HepG2 (cell line): Measurements from ENCODE around the gene QTRT2. TPM values are rescaled to one million over a fixed set of nuclear protein-coding genes. Genes with fewer than 3 reads are reported as not detected.

Experiments used
- ATAC-seq: fragments of 200-7000 bp; cut with Tn5 transposase; 3 replicates; pipeline ENCODE4 v1.9.1; 2020; ENCODE audit warnings: mild to moderate bottlenecking, moderate library complexity
- BruUV-seq: library from RNA; stranded (reverse); fragments of 400-500 nt; replicated peaks from 2 replicates; lab custom pipeline; 2021; lab: Mats Ljungman, UMichigan
- CTCF ChIA-PET: fragments of 300-600 bp; formaldehyde crosslinking; extraction: SDS; loops from one replicate; lab custom pipeline; 2021; ENCODE audit warnings: low total read pairs, inconsistent platforms, low intra/inter-chr PET ratio; lab: Yijun Ruan, JAX
- POLR2A ChIA-PET: fragments of 350-600 bp; sonication (Branson Sonifier 250); formaldehyde crosslinking; loops from one replicate; lab custom pipeline; 2020; ENCODE audit warnings: antibody characterized with exemption, inconsistent platforms; lab: Yijun Ruan, JAX
- DNase-seq: peaks from one replicate; pipeline ENCODE4 v3.0.0-alpha.2; 2015; ENCODE audit warnings: low spot score
- FAIRE-seq: peaks from 3 replicates; lab custom pipeline; 2011; peaks lifted over from hg19 to GRCh38; lab: Jason Lieb, UNC
- H2AFZ ChIP-seq: one replicate; pipeline ENCODE4 v1.6.1; 2011; ENCODE audit warnings: low read length, inconsistent platforms
- H3K27ac ChIP-seq: fragments of 300-600 bp; 3 replicates; pipeline ENCODE4 v1.8.0; 2011; ENCODE audit warnings: mixed run types, mild to moderate bottlenecking, mixed read lengths, low read length, inconsistent platforms; ENCODE audit not compliant: insufficient read depth; ENCODE audit errors: extremely low read length
- H3K27me3 ChIP-seq, 2 experiments: fragments of 200-600 bp in 1 of 2; 2 replicates in 1 of 2; 3 replicates in 1 of 2; pipeline versions ENCODE4 v1.6.0 to v1.8.0; 2011; ENCODE audit warnings: low read length in 2 of 2, mild to moderate bottlenecking in 2 of 2, moderate library complexity in 2 of 2, inconsistent platforms in 1 of 2; ENCODE audit not compliant: insufficient read depth in 2 of 2, control insufficient read depth in 1 of 2
- H3K36me3 ChIP-seq, 2 experiments: fragments of 200-600 bp in 1 of 2; replicated peaks in 1 of 2; 2 replicates in 1 of 2; 3 replicates in 1 of 2; pipeline versions ENCODE4 v1.5.1 to v1.8.0; 2011; ENCODE audit warnings: low read length in 2 of 2, inconsistent platforms in 1 of 2; ENCODE audit not compliant: insufficient read depth in 2 of 2, control insufficient read depth in 1 of 2
- H3K4me1 ChIP-seq: 2 replicates; pipeline ENCODE4 v1.5.1; 2012; ENCODE audit warnings: low read length, inconsistent platforms; ENCODE audit not compliant: insufficient read depth
- H3K4me2 ChIP-seq: 2 replicates; pipeline ENCODE4 v1.6.0; 2011; ENCODE audit warnings: low read depth, low read length, inconsistent platforms
- H3K4me3 ChIP-seq, 3 experiments: fragments of 200-600 bp in 1 of 3; sonication (generic), shearing (Covaris generic) in 1 of 3; replicated peaks in 1 of 3; 2 replicates each; pipeline ENCODE4 v1.5.1; 2011 to 2016; ENCODE audit warnings: low read length in 3 of 3, inconsistent platforms in 2 of 3, low read depth in 2 of 3, mild to moderate bottlenecking in 2 of 3, control low read depth in 1 of 3, mixed read lengths in 1 of 3; ENCODE audit not compliant: insufficient read depth in 1 of 3
- H3K79me2 ChIP-seq: one replicate; pipeline ENCODE4 v1.6.1; 2011; ENCODE audit warnings: low read length, inconsistent platforms; ENCODE audit not compliant: insufficient read depth
- H3K9ac ChIP-seq: 2 replicates; pipeline ENCODE4 v1.6.0; 2011; ENCODE audit warnings: mild to moderate bottlenecking, low read depth, low read length, inconsistent platforms; ENCODE audit not compliant: insufficient read depth
- H3K9me3 ChIP-seq: 2 replicates; pipeline ENCODE4 v1.5.1; 2012; ENCODE audit warnings: mild to moderate bottlenecking, low read length
- H4K20me1 ChIP-seq: 2 replicates; pipeline ENCODE4 v1.6.0; 2011; ENCODE audit warnings: inconsistent platforms, mild to moderate bottlenecking, low read length, moderate library complexity; ENCODE audit not compliant: insufficient read depth
- DNMT3B ChIP-seq: conservative IDR thresholded peaks from 2 replicates; pipeline ENCODE4 v1.6.1; 2016; ENCODE audit warnings: missing biosample characterization, control low read depth
- DZIP1 ChIP-seq: sonication (generic); formaldehyde crosslinking; IDR thresholded peaks from 2 replicates; pipeline ENCODE4 v1.5.0; 2020; ENCODE audit warnings: mild to moderate bottlenecking, missing genetic modification reagents
- PHB2 ChIP-seq: fragments of 450-650 bp; IDR thresholded peaks from 2 replicates; pipeline ENCODE4 v1.6.1; 2018; ENCODE audit not compliant: partially characterized antibody
- RBM22 ChIP-seq: fragments of 200-400 bp; formaldehyde crosslinking; optimal IDR thresholded peaks from 2 replicates; pipeline ENCODE3; 2017; ENCODE audit warnings: mild to moderate bottlenecking, low read length, moderate library complexity
- ZNF12 ChIP-seq: sonication (generic); formaldehyde crosslinking; IDR thresholded peaks from 2 replicates; pipeline ENCODE4 v1.5.0; 2020; ENCODE audit warnings: missing genetic modification reagents
- ZNF33A ChIP-seq: sonication (generic); formaldehyde crosslinking; IDR thresholded peaks from 2 replicates; pipeline ENCODE4 v1.5.1; 2020; ENCODE audit warnings: missing genetic modification reagents, mild to moderate bottlenecking, moderate library complexity, borderline replicate concordance
- ZNF564 ChIP-seq: sonication (generic); formaldehyde crosslinking; IDR thresholded peaks from 2 replicates; pipeline ENCODE4 v1.8.1; 2023; ENCODE audit warnings: mild to moderate bottlenecking, missing genetic modification reagents
- ZNF713 ChIP-seq: sonication (generic); formaldehyde crosslinking; IDR thresholded peaks from 2 replicates; pipeline ENCODE4 v1.4.0; 2020; ENCODE audit warnings: mild to moderate bottlenecking, missing genetic modification reagents
- WGBS: methylation state at CpG from one replicate; pipeline ENCODE4 v1.1.6; 2017; ENCODE audit warnings: low lambda C conversion rate; 5-methylcytosine and 5-hydroxymethylcytosine counted together
- in situ Hi-C: cut with HindIII; loops from 2 replicates; pipeline ENCODE4 v1.10.0; 2017; ENCODE audit warnings: low pct_unique_long_range_greater_than_20kb; ENCODE audit not compliant: extremely low pct_ligation_motif_present
- intact Hi-C: fragments of 100-400 bp; cut with micrococcal nuclease; formaldehyde crosslinking; loops from one replicate; pipeline ENCODE4 v1.10.0; 2022; ENCODE audit not compliant: unreplicated experiment
- polyA plus RNA-seq, 8 experiments: library from polyadenylated mRNA; depleted of rRNA in 3 of 8; stranded (reverse) in 7 of 8; unstranded in 1 of 8; fragments of >200 nt; fragmentation: Illumina TruSeq in 4 of 8; extraction: Trizol in 4 of 8; gene quantifications; 2 replicates each; pipeline versions ENCODE4 v1.2.1 to v1.2.3, GENCODE V29; 2011 to 2016; ENCODE audit warnings: low read depth in 4 of 8, missing spikeins in 1 of 8, mixed read lengths in 1 of 8; ENCODE audit not compliant: insufficient read depth in 1 of 8
- total RNA-seq, 5 experiments: library from RNA; depleted of rRNA; stranded (reverse); fragments of >200 nt; fragmentation: Illumina TruSeq; extraction: Trizol; gene quantifications; 2 replicates each; pipeline ENCODE4 v1.2.3, GENCODE V29; 2016; ENCODE audit warnings: low read depth in 1 of 5
- TF ChIP-seq, protein P1 (sequence below): sonication (generic); formaldehyde crosslinking; IDR thresholded peaks from 2 replicates; pipeline ENCODE4 v1.5.0; 2020; ENCODE audit warnings: missing genetic modification reagents, mild to moderate bottlenecking, borderline replicate concordance
- TF ChIP-seq, protein P2 (sequence below): sonication (generic); formaldehyde crosslinking; IDR thresholded peaks from 2 replicates; pipeline ENCODE4 v1.5.1; 2020; ENCODE audit warnings: missing genetic modification reagents, mild to moderate bottlenecking, borderline replicate concordance

QTRT2 gene
- total and polyA plus RNA-seq, 2 of the 13 experiments (the other 11 are each of a cell fraction or from before 2014, with no cell fraction given): 7.1 to 33.4 TPM

DNA sequence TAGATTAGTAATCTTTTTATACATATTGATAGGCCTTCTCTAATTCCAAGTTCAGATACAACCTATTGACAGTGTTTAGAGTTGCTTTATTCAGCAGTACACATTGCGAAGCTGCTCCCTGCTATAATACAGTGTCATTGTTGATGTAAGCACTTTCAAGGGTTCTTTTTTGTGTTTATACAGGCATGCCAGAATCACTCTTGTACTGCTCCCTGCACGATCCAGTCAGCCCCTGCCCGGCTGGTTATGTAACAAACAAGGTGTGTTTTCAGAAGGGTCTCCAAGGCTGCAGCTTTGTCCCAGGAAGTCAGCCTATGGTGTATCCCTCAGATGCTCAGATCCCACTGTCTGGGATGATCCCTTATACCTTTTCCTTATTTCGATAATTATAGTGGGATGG is 11.3 kb downstream of the QTRT2 start:
- no peak overlapping the region for H3K9ac ChIP-seq
- no peak for TF ChIP-seq DZIP1 (CRISPR knock-in tag)
- no peak for TF ChIP-seq PHB2
- no peak for TF ChIP-seq ZNF12 (CRISPR knock-in tag)
- TF ChIP-seq, protein P1, sequence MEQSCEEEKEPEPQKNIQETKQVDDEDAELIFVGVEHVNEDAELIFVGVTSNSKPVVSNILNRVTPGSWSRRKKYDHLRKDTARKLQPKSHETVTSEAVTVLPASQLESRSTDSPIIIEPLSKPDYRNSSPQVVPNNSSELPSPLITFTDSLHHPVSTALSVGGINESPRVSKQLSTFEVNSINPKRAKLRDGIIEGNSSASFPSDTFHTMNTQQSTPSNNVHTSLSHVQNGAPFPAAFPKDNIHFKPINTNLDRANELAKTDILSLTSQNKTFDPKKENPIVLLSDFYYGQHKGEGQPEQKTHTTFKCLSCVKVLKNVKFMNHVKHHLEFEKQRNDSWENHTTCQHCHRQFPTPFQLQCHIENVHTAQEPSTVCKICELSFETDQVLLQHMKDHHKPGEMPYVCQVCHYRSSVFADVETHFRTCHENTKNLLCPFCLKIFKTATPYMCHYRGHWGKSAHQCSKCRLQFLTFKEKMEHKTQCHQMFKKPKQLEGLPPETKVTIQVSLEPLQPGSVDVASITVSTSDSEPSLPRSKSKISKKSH: no peak
- TF ChIP-seq, protein P2, sequence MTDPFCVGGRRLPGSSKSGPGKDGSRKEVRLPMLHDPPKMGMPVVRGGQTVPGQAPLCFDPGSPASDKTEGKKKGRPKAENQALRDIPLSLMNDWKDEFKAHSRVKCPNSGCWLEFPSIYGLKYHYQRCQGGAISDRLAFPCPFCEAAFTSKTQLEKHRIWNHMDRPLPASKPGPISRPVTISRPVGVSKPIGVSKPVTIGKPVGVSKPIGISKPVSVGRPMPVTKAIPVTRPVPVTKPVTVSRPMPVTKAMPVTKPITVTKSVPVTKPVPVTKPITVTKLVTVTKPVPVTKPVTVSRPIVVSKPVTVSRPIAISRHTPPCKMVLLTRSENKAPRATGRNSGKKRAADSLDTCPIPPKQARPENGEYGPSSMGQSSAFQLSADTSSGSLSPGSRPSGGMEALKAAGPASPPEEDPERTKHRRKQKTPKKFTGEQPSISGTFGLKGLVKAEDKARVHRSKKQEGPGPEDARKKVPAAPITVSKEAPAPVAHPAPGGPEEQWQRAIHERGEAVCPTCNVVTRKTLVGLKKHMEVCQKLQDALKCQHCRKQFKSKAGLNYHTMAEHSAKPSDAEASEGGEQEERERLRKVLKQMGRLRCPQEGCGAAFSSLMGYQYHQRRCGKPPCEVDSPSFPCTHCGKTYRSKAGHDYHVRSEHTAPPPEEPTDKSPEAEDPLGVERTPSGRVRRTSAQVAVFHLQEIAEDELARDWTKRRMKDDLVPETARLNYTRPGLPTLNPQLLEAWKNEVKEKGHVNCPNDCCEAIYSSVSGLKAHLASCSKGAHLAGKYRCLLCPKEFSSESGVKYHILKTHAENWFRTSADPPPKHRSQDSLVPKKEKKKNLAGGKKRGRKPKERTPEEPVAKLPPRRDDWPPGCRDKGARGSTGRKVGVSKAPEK (CRISPR knock-in tag): no peak
- TF ChIP-seq ZNF713 (CRISPR knock-in tag): no peak
- TF ChIP-seq ZNF564 (CRISPR knock-in tag): no peak
- no peak for TF ChIP-seq DNMT3B
- no peak for TF ChIP-seq RBM22
- TF ChIP-seq ZNF33A (CRISPR knock-in tag): no peak
- TF ChIP-seq, all 625 proteins: peak for 0
- over 99% methylated on average over 4 of the region's 4 CpGs for WGBS
- in situ Hi-C loops: no loop called here
- H3K9me3 ChIP-seq: no peaks in the 10 kb centered on the region
- intact Hi-C loops: no loop called here
- H2AFZ ChIP-seq: no peak overlapping the region
- DNase-seq (no peak), ATAC-seq (no peak), FAIRE-seq (no peak)
- no peaks in the 10 kb centered on the region for H4K20me1 ChIP-seq
- no peak overlapping the region for H3K27ac ChIP-seq
- BruUV-seq: no TSS peak
- H3K79me2 ChIP-seq: peaks cover 7% of the 10 kb centered on the region
- no peak overlapping the region for H3K4me2 ChIP-seq
- CTCF ChIA-PET: no interaction called here
- POLR2A ChIA-PET: no interaction called here
- peaks cover 16 to 54% of the 10 kb centered on the region in 2 experiments for H3K36me3 ChIP-seq
- H3K4me3 ChIP-seq: no peak overlapping the region
- H3K27me3 ChIP-seq: no peaks in the 10 kb centered on the region
- H3K4me1 ChIP-seq: no peaks in the 10 kb centered on the region
